ENCODE measurements around the gene IL4R. TPM values are rescaled to one million over a fixed set of nuclear protein-coding genes. Genes with fewer than 3 reads are reported as not detected.

The IL4R gene
- total RNA-seq, 1 experiment from 2014 or later, result 32.6 TPM

DNA sequence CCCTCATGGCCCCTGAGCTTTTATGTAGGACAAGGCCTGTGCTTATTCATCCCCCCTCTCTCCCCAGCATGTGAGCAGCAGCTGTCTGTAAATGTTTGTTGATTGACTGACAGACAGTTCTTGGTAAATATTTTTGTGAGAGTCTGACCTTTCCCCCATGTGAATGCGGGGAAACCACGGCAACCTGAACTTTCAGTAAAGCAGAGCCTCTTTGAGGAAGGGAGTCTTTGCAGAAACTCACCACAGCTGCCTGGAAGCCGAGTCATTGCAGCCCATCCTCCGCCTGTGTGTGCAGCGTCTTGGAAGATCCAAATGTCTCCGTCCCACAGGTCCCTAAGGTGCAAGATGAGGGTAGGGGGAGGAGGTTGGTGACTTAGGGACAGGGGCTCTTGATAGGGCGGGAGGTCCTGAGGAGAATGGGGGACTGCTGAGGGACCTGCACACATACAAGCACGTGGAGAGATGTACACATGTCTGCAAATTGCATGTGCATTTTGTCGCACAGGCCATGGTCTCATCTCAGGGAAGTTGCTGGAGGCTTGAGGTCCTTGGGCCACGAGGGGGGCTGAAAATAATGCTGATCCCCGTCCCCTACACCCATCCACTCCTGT is 65.2 kb downstream of the IL4R start:
- TF ChIP-seq, protein P1, sequence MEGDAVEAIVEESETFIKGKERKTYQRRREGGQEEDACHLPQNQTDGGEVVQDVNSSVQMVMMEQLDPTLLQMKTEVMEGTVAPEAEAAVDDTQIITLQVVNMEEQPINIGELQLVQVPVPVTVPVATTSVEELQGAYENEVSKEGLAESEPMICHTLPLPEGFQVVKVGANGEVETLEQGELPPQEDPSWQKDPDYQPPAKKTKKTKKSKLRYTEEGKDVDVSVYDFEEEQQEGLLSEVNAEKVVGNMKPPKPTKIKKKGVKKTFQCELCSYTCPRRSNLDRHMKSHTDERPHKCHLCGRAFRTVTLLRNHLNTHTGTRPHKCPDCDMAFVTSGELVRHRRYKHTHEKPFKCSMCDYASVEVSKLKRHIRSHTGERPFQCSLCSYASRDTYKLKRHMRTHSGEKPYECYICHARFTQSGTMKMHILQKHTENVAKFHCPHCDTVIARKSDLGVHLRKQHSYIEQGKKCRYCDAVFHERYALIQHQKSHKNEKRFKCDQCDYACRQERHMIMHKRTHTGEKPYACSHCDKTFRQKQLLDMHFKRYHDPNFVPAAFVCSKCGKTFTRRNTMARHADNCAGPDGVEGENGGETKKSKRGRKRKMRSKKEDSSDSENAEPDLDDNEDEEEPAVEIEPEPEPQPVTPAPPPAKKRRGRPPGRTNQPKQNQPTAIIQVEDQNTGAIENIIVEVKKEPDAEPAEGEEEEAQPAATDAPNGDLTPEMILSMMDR (IDR thresholded peaks at IDR 0.05; ENCODE audit: insufficient read depth in 1 of 2, low read depth in 1 of 2, low read length in 1 of 2, severe bottlenecking in 1 of 2, unreplicated experiment in 1 of 2), result no peak
- POLR2A ChIA-PET, result no interaction called here
- BruUV-seq (replicated peaks), result no TSS peak
- no peaks in the 10 kb centered on the region for H3K4me1 ChIP-seq
- CTCF ChIA-PET, result no interaction called here
- H3K36me3 Mint-ChIP-seq (ENCODE audit: insufficient read depth, unreplicated experiment), result no peaks in the 10 kb centered on the region
- intact Hi-C loops (cut with micrococcal nuclease; ENCODE audit: unreplicated experiment), result no loop called here
- H3K36me3 ChIP-seq (ENCODE audit: control insufficient read depth, insufficient read depth, low read length), result no peaks in the 10 kb centered on the region
- H3K9me3 ChIP-seq, result no peaks in the 10 kb centered on the region
- H3K4me1 Mint-ChIP-seq (ENCODE audit: low read depth, unreplicated experiment), result no peaks in the 10 kb centered on the region
- no peak for DNase-seq
- no peak overlapping the region for H3K4me3 Mint-ChIP-seq (ENCODE audit: unreplicated experiment)
- no peaks in the 10 kb centered on the region for H3K9me3 Mint-ChIP-seq (ENCODE audit: unreplicated experiment)
- peaks cover 7% of the 10 kb centered on the region for H3K27me3 Mint-ChIP-seq (ENCODE audit: insufficient read depth, unreplicated experiment)
- H3K4me3 ChIP-seq (ENCODE audit: low read depth, low read length), result no peak overlapping the region
- no peak overlapping the region for H3K27ac Mint-ChIP-seq (ENCODE audit: unreplicated experiment)
- H3K27me3 ChIP-seq (replicated peaks; ENCODE audit: control insufficient read depth, insufficient read depth, low read length), result no peaks in the 10 kb centered on the region

DNA sequence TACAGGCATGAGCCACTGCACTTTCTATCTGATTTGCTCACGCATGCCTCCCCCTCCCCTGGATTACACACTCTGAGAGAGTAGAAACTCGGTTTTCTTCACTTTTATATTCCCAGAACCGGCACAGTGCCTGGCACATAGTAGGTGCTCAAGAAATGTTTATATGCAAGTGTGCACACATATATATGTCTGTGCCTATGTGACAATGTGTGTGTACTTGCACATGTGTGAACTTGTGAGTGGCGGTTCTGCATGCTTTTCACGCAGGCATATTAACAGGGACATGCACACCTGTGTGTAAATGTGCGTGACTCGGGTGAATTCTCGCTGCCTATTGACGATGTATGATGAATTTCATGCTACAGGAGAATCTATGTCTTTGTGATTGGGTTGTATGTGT is 66.1 kb downstream of the IL4R start:
- Mint-ChIP-seq H3K27ac (ENCODE audit: unreplicated experiment) (no peak overlapping the region), H3K27me3 (ENCODE audit: insufficient read depth, unreplicated experiment) (peaks cover 9% of the 10 kb centered on the region), H3K4me3 (ENCODE audit: unreplicated experiment) (no peak overlapping the region), H3K9me3 (ENCODE audit: unreplicated experiment) (no peaks in the 10 kb centered on the region), H3K36me3 (ENCODE audit: insufficient read depth, unreplicated experiment) (no peaks in the 10 kb centered on the region), H3K4me1 (ENCODE audit: low read depth, unreplicated experiment) (no peaks in the 10 kb centered on the region)
- H3K4me3 ChIP-seq (ENCODE audit: low read depth, low read length), result no peak overlapping the region
- no peaks in the 10 kb centered on the region for H3K4me1 ChIP-seq
- H3K27me3 ChIP-seq (replicated peaks; ENCODE audit: control insufficient read depth, insufficient read depth, low read length), result no peaks in the 10 kb centered on the region
- ChIA-PET CTCF (no interaction called here), POLR2A (no interaction called here)
- BruUV-seq (replicated peaks), result no TSS peak
- no peak for DNase-seq
- H3K36me3 ChIP-seq (ENCODE audit: control insufficient read depth, insufficient read depth, low read length), result no peaks in the 10 kb centered on the region
- TF ChIP-seq, protein P1 (IDR thresholded peaks at IDR 0.05; ENCODE audit: insufficient read depth in 1 of 2, low read depth in 1 of 2, low read length in 1 of 2, severe bottlenecking in 1 of 2, unreplicated experiment in 1 of 2), result no peak
- no peaks in the 10 kb centered on the region for H3K9me3 ChIP-seq
- intact Hi-C loops (cut with micrococcal nuclease; ENCODE audit: unreplicated experiment), result no loop called here

DNA sequence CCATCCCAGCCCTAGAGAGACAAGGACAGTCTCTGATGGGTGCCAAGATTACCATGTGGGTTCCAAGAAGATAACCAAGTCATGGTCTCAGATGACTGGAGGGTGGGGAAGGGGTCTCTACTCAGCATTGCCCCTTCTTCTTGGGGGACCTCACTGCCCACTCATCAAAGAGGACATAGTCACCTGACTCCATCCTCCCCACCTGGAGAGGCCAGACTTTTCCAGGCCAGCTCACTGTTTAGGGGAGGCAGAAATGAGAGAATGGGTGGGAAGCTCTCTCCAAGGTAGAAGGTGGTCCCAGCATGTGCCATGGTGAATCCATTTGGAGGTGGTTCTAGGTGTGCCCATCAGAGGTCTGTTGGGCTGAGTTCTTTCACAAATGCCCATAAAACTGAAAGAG is 67.5 kb downstream of the IL4R start:
- Histone ChIP-seq H3K4me3 (ENCODE audit: low read depth, low read length) (no peak overlapping the region), H3K27me3 (replicated peaks; ENCODE audit: control insufficient read depth, insufficient read depth, low read length) (no peaks in the 10 kb centered on the region), H3K36me3 (ENCODE audit: control insufficient read depth, insufficient read depth, low read length) (no peaks in the 10 kb centered on the region), H3K4me1 (no peaks in the 10 kb centered on the region), H3K9me3 (no peaks in the 10 kb centered on the region)
- H3K27me3 Mint-ChIP-seq (ENCODE audit: insufficient read depth, unreplicated experiment), result peaks cover 9% of the 10 kb centered on the region
- no peaks in the 10 kb centered on the region for H3K9me3 Mint-ChIP-seq (ENCODE audit: unreplicated experiment)
- H3K36me3 Mint-ChIP-seq (ENCODE audit: insufficient read depth, unreplicated experiment), result no peaks in the 10 kb centered on the region
- intact Hi-C loops (cut with micrococcal nuclease; ENCODE audit: unreplicated experiment), result no loop called here
- no peaks in the 10 kb centered on the region for H3K4me1 Mint-ChIP-seq (ENCODE audit: low read depth, unreplicated experiment)
- no peak overlapping the region for H3K27ac Mint-ChIP-seq (ENCODE audit: unreplicated experiment)
- H3K4me3 Mint-ChIP-seq (ENCODE audit: unreplicated experiment), result no peak overlapping the region
- BruUV-seq (replicated peaks), result no TSS peak
- POLR2A ChIA-PET, result no interaction called here
- TF ChIP-seq, protein P1 (IDR thresholded peaks at IDR 0.05; ENCODE audit: insufficient read depth in 1 of 2, low read depth in 1 of 2, low read length in 1 of 2, severe bottlenecking in 1 of 2, unreplicated experiment in 1 of 2), result no peak
- CTCF ChIA-PET, result no interaction called here
- DNase-seq, result no peak

Data from Caco-2 (cell line).